K562 (cell line): ENCODE results near the gene TMTC3. TPM values are rescaled to one million over a fixed set of nuclear protein-coding genes. Genes with fewer than 3 reads are reported as not detected.

Experiments used
- ATAC-seq: fragments of 200-7000 bp; cut with Tn5 transposase; 3 replicates; pipeline ENCODE4 v1.9.1; 2020; ENCODE audit warnings: moderate library complexity
- BruUV-seq: library from RNA; stranded (reverse); fragments of 400-500 nt; replicated peaks from 2 replicates; lab custom pipeline; 2021; lab: Mats Ljungman, UMichigan
- CTCF ChIA-PET: fragments of 300-600 bp; formaldehyde crosslinking; extraction: SDS; loops from one replicate; lab custom pipeline; 2021; ENCODE audit warnings: low intra/inter-chr PET ratio; lab: Yijun Ruan, JAX
- POLR2A ChIA-PET: fragments of 300-600, 350-650 bp; sonication (Branson Sonifier 250); formaldehyde crosslinking; extraction: SDS; loops from one replicate; lab custom pipeline; 2021; ENCODE audit warnings: antibody characterized with exemption, inconsistent platforms; lab: Yijun Ruan, JAX
- DNase-seq, 4 experiments: peaks; one replicate each; pipeline versions ENCODE4 v3.0.0 to v3.0.0-alpha.2; 2011 to 2018; ENCODE audit warnings: low spot score in 3 of 4, mixed read lengths in 3 of 4; ENCODE audit errors: extremely low read depth in 1 of 4
- FAIRE-seq: peaks from 2 replicates; lab custom pipeline; 2011; peaks lifted over from hg19 to GRCh38; lab: Jason Lieb, UNC
- H2AFZ ChIP-seq: 2 replicates; pipeline ENCODE4 v1.6.0; 2011; ENCODE audit warnings: low read depth, low read length, control low read depth, inconsistent platforms
- H3K27ac ChIP-seq: fragments of 200-600 bp; 3 replicates; pipeline ENCODE4 v1.8.0; 2011; ENCODE audit warnings: low read depth, mild to moderate bottlenecking, control low read depth, inconsistent platforms, low read length, moderate library complexity, mixed read lengths; ENCODE audit errors: extremely low read depth
- H3K27me3 ChIP-seq, 2 experiments: fragments of 300-600 bp in 1 of 2; 2 replicates in 1 of 2; 3 replicates in 1 of 2; pipeline versions ENCODE4 v1.6.0 to v1.8.0; 2011; ENCODE audit warnings: inconsistent platforms in 2 of 2, low read length in 2 of 2, mild to moderate bottlenecking in 1 of 2, mixed read lengths in 1 of 2, moderate library complexity in 1 of 2; ENCODE audit not compliant: control insufficient read depth in 2 of 2, insufficient read depth in 2 of 2
- H3K36me3 ChIP-seq: fragments of 300-600 bp; 3 replicates; pipeline ENCODE4 v1.8.0; 2011; ENCODE audit warnings: mild to moderate bottlenecking, low read length, inconsistent platforms; ENCODE audit not compliant: control insufficient read depth, insufficient read depth
- H3K4me1 ChIP-seq, 2 experiments: fragments of 200-600 bp in 1 of 2; replicated peaks in 1 of 2; 2 replicates in 1 of 2; 3 replicates in 1 of 2; pipeline versions ENCODE4 v1.5.1 to v1.8.0; 2011; ENCODE audit warnings: inconsistent platforms in 2 of 2, low read length in 2 of 2, mild to moderate bottlenecking in 1 of 2, mixed read lengths in 1 of 2, moderate library complexity in 1 of 2; ENCODE audit not compliant: control insufficient read depth in 2 of 2, insufficient read depth in 2 of 2
- H3K4me2 ChIP-seq: 2 replicates; pipeline ENCODE4 v1.6.1; 2011; ENCODE audit warnings: low read length, control low read depth, inconsistent platforms, mixed read lengths; ENCODE audit not compliant: insufficient read depth
- H3K4me3 ChIP-seq: fragments of 200-600 bp; sonication (generic), shearing (Covaris generic); 2 replicates; pipeline ENCODE4 v1.5.1; 2016; ENCODE audit warnings: control low read depth, inconsistent platforms
- H3K79me2 ChIP-seq: fragments of 200-600 bp; 3 replicates; pipeline ENCODE4 v1.8.0; 2011; ENCODE audit warnings: low read length, inconsistent platforms; ENCODE audit not compliant: control insufficient read depth, insufficient read depth
- H3K9ac ChIP-seq, 2 experiments: 2 replicates each; pipeline versions ENCODE4 v1.6.0 to v1.6.1; 2011; ENCODE audit warnings: low read depth in 2 of 2, low read length in 2 of 2, control low read depth in 1 of 2, inconsistent platforms in 1 of 2, mild to moderate bottlenecking in 1 of 2, mixed read lengths in 1 of 2; ENCODE audit not compliant: insufficient read depth in 1 of 2
- H3K9me1 ChIP-seq: one replicate; pipeline ENCODE4 v1.6.0; 2011; ENCODE audit warnings: inconsistent platforms, mild to moderate bottlenecking, low read length, moderate library complexity; ENCODE audit not compliant: control insufficient read depth, insufficient read depth
- H3K9me3 ChIP-seq: replicated peaks from 2 replicates; pipeline ENCODE4 v1.5.1; 2011; ENCODE audit warnings: low read depth, low read length, inconsistent platforms; ENCODE audit not compliant: control insufficient read depth, insufficient read depth
- H4K20me1 ChIP-seq: replicated peaks from 2 replicates; pipeline ENCODE4 v1.6.1; 2011; ENCODE audit warnings: low read length, inconsistent platforms, mixed read lengths; ENCODE audit not compliant: control insufficient read depth, insufficient read depth
- ETV6 ChIP-seq, 3 experiments: fragments of 150-350 bp in 1 of 3; sonication (generic) in 1 of 3; formaldehyde crosslinking in 1 of 3; IDR thresholded peaks; 2 replicates each; pipeline versions ENCODE4 v1.6.1 to v1.8.0; 2014 to 2022; ENCODE audit warnings: borderline replicate concordance in 2 of 3, low read depth in 2 of 3, antibody characterized with exemption in 1 of 3, low read length in 1 of 3, mild to moderate bottlenecking in 1 of 3, missing genetic modification reagents in 1 of 3
- EZH2 ChIP-seq: IDR thresholded peaks from 2 replicates; pipeline ENCODE4 v1.6.1; 2012; ENCODE audit warnings: low read depth, mild to moderate bottlenecking, inconsistent platforms, low read length, borderline replicate concordance
- GABPA ChIP-seq: fragments of 200-800 bp; sonication (Bioruptor generic); conservative IDR thresholded peaks from 2 replicates; pipeline ENCODE4 v1.6.1; 2016; ENCODE audit warnings: low read depth, missing genetic modification characterization, missing compliant biosample characterization
- HMG20A ChIP-seq: fragments of 450-650 bp; formaldehyde crosslinking; conservative IDR thresholded peaks from 2 replicates; pipeline ENCODE4 v1.4.0; 2020; ENCODE audit warnings: mild to moderate bottlenecking, mixed read lengths
- MTA2 ChIP-seq: fragments of 450-650 bp; IDR thresholded peaks from 2 replicates; pipeline ENCODE4 v1.6.1; 2016; ENCODE audit warnings: low read depth
- ZNF217 ChIP-seq: sonication (generic); formaldehyde crosslinking; IDR thresholded peaks from 2 replicates; pipeline ENCODE4 v1.8.0; 2022; ENCODE audit warnings: mild to moderate bottlenecking, missing genetic modification reagents
- ZNF253 ChIP-seq: fragments of 250-450 bp; sonication (Bioruptor Pico); conservative IDR thresholded peaks from 2 replicates; pipeline ENCODE4 v1.6.1; 2021; ENCODE audit warnings: mild to moderate bottlenecking
- ZNF408 ChIP-seq: fragments of 250-450 bp; sonication (Bioruptor Pico); IDR thresholded peaks from 2 replicates; pipeline ENCODE4 v1.4.0; 2020; ENCODE audit warnings: low read depth, mild to moderate bottlenecking, moderate library complexity
- WGBS: fragments of 100-300 bp; shearing (Covaris generic); methylation state at CpG from one replicate; pipeline ENCODE4 v1.1.6; 2016; ENCODE audit warnings: low coverage, mixed read lengths; ENCODE audit not compliant: insufficient coverage; ENCODE audit errors: missing lambda C conversion rate; 5-methylcytosine and 5-hydroxymethylcytosine counted together
- in situ Hi-C: fragments of 300-500 bp; cut with MboI; formaldehyde crosslinking; loops from 4 replicates; pipeline ENCODE4 v1.15.0; 2018; ENCODE audit warnings: inconsistent platforms, mixed read lengths
- intact Hi-C: fragments of 100-400 bp; cut with micrococcal nuclease; formaldehyde crosslinking; loops from 2 replicates; pipeline ENCODE4 v1.14.2; 2022
- polyA plus RNA-seq, 8 experiments: library from polyadenylated mRNA; depleted of rRNA in 4 of 8; stranded (reverse) in 5 of 8; unstranded in 3 of 8; fragments of >200 nt; fragmentation: Nextera tagmentation in 2 of 8; fragmentation: Illumina TruSeq in 1 of 8; extraction: Ambion mirVana in 2 of 8; extraction: Trizol in 1 of 8; gene quantifications; 2 replicates each; pipeline versions ENCODE4 v1.2.1 to v1.2.3, GENCODE V29; 2011 to 2014; ENCODE audit warnings: inconsistent platforms in 1 of 8, missing spikeins in 1 of 8
- total RNA-seq, 7 experiments: library from RNA; depleted of rRNA in 6 of 7; stranded (reverse); fragments of >200 nt in 6 of 7; fragmentation: Illumina TruSeq in 2 of 7; extraction: Trizol in 2 of 7; gene quantifications; 2 replicates each; pipeline versions ENCODE4 v1.2.1 to v1.2.3, GENCODE V29; 2011 to 2021; ENCODE audit warnings: low replicate concordance in 1 of 7
- TF ChIP-seq, protein P1 (sequence below): fragments of 250-450 bp; sonication (Bioruptor Pico); IDR thresholded peaks from 2 replicates; pipeline ENCODE4 v1.8.0; 2021; ENCODE audit warnings: mild to moderate bottlenecking, moderate library complexity
- TF ChIP-seq, protein P2 (sequence below): fragments of 450-650 bp; IDR thresholded peaks from 2 replicates; pipeline ENCODE4 v1.6.1; 2016; ENCODE audit warnings: mild to moderate bottlenecking, moderate library complexity

The TMTC3 gene
- total and polyA plus RNA-seq, 9 of the 15 experiments (the other 6 are each of a cell fraction or from before 2014, with no cell fraction given): 1.9 to 9.8 (median 4.7) TPM

DNA sequence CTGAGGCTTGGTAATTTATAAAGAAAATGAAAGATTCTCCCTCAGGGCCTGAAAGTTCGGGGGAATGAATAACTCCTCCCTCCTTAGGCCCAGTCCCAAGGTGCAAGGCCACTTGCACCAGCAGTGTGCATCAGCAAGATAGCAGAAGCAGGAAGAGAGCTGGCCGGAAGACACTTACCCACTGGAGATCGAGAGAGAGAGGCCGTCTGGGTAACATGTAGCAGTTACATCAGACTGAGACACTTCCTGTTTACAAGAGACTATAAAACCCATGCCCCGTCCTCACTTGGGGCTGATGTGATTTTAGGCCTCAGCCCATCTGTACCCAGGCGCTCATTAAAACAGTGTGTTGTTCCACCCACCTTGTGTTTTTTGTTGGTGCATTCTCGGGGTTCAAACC, 85.2 kb downstream of the TMTC3 start:
- no TSS peak for BruUV-seq
- ATAC-seq (peak; percentile 68), FAIRE-seq (no peak), DNase-seq (peak in 1 of 4 experiments; percentile 20)
- H3K4me3 ChIP-seq: no peak overlapping the region
- no peak overlapping the region for H3K27ac ChIP-seq
- H3K79me2 ChIP-seq: no peaks in the 10 kb centered on the region
- H3K9me1 ChIP-seq: no peaks in the 10 kb centered on the region
- WGBS: 15% methylated on average over 6 of the region's 7 CpGs
- no peak overlapping the region for H3K9ac ChIP-seq
- no peaks in the 10 kb centered on the region for H3K4me1 ChIP-seq
- no peaks in the 10 kb centered on the region for H3K27me3 ChIP-seq
- intact Hi-C loops: no loop called here
- ChIA-PET CTCF (no interaction called here), POLR2A (no interaction called here)
- in situ Hi-C loops: no loop called here
- H3K4me2 ChIP-seq: 0 out of 2 replicates have a peak overlapping the region, but pooled peaks have one; percentile 12
- peak overlapping the region; percentile 74 for H2AFZ ChIP-seq
- no peaks in the 10 kb centered on the region for H4K20me1 ChIP-seq
- no peaks in the 10 kb centered on the region for H3K36me3 ChIP-seq
- H3K9me3 ChIP-seq: no peaks in the 10 kb centered on the region
- no peak for TF ChIP-seq ETV6 (IDR thresholded peaks at IDR 0.05; ENCODE audit: borderline replicate concordance in 1 of 2, low read depth in 2 of 2, low read length in 1 of 2)
- no peak for TF ChIP-seq ETV6 (CRISPR knock-in tag; IDR thresholded peaks at IDR 0.05; ENCODE audit: borderline replicate concordance)
- no peak for TF ChIP-seq MTA2
- TF ChIP-seq GABPA: peak; percentile 69
- TF ChIP-seq, protein P1, sequence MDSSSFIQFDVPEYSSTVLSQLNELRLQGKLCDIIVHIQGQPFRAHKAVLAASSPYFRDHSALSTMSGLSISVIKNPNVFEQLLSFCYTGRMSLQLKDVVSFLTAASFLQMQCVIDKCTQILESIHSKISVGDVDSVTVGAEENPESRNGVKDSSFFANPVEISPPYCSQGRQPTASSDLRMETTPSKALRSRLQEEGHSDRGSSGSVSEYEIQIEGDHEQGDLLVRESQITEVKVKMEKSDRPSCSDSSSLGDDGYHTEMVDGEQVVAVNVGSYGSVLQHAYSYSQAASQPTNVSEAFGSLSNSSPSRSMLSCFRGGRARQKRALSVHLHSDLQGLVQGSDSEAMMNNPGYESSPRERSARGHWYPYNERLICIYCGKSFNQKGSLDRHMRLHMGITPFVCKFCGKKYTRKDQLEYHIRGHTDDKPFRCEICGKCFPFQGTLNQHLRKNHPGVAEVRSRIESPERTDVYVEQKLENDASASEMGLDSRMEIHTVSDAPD (CRISPR knock-in tag): no peak
- no peak for TF ChIP-seq HMG20A (CRISPR knock-in tag)
- TF ChIP-seq ZNF408: no peak
- TF ChIP-seq ZNF253 (CRISPR knock-in tag): no peak
- TF ChIP-seq, protein P2, sequence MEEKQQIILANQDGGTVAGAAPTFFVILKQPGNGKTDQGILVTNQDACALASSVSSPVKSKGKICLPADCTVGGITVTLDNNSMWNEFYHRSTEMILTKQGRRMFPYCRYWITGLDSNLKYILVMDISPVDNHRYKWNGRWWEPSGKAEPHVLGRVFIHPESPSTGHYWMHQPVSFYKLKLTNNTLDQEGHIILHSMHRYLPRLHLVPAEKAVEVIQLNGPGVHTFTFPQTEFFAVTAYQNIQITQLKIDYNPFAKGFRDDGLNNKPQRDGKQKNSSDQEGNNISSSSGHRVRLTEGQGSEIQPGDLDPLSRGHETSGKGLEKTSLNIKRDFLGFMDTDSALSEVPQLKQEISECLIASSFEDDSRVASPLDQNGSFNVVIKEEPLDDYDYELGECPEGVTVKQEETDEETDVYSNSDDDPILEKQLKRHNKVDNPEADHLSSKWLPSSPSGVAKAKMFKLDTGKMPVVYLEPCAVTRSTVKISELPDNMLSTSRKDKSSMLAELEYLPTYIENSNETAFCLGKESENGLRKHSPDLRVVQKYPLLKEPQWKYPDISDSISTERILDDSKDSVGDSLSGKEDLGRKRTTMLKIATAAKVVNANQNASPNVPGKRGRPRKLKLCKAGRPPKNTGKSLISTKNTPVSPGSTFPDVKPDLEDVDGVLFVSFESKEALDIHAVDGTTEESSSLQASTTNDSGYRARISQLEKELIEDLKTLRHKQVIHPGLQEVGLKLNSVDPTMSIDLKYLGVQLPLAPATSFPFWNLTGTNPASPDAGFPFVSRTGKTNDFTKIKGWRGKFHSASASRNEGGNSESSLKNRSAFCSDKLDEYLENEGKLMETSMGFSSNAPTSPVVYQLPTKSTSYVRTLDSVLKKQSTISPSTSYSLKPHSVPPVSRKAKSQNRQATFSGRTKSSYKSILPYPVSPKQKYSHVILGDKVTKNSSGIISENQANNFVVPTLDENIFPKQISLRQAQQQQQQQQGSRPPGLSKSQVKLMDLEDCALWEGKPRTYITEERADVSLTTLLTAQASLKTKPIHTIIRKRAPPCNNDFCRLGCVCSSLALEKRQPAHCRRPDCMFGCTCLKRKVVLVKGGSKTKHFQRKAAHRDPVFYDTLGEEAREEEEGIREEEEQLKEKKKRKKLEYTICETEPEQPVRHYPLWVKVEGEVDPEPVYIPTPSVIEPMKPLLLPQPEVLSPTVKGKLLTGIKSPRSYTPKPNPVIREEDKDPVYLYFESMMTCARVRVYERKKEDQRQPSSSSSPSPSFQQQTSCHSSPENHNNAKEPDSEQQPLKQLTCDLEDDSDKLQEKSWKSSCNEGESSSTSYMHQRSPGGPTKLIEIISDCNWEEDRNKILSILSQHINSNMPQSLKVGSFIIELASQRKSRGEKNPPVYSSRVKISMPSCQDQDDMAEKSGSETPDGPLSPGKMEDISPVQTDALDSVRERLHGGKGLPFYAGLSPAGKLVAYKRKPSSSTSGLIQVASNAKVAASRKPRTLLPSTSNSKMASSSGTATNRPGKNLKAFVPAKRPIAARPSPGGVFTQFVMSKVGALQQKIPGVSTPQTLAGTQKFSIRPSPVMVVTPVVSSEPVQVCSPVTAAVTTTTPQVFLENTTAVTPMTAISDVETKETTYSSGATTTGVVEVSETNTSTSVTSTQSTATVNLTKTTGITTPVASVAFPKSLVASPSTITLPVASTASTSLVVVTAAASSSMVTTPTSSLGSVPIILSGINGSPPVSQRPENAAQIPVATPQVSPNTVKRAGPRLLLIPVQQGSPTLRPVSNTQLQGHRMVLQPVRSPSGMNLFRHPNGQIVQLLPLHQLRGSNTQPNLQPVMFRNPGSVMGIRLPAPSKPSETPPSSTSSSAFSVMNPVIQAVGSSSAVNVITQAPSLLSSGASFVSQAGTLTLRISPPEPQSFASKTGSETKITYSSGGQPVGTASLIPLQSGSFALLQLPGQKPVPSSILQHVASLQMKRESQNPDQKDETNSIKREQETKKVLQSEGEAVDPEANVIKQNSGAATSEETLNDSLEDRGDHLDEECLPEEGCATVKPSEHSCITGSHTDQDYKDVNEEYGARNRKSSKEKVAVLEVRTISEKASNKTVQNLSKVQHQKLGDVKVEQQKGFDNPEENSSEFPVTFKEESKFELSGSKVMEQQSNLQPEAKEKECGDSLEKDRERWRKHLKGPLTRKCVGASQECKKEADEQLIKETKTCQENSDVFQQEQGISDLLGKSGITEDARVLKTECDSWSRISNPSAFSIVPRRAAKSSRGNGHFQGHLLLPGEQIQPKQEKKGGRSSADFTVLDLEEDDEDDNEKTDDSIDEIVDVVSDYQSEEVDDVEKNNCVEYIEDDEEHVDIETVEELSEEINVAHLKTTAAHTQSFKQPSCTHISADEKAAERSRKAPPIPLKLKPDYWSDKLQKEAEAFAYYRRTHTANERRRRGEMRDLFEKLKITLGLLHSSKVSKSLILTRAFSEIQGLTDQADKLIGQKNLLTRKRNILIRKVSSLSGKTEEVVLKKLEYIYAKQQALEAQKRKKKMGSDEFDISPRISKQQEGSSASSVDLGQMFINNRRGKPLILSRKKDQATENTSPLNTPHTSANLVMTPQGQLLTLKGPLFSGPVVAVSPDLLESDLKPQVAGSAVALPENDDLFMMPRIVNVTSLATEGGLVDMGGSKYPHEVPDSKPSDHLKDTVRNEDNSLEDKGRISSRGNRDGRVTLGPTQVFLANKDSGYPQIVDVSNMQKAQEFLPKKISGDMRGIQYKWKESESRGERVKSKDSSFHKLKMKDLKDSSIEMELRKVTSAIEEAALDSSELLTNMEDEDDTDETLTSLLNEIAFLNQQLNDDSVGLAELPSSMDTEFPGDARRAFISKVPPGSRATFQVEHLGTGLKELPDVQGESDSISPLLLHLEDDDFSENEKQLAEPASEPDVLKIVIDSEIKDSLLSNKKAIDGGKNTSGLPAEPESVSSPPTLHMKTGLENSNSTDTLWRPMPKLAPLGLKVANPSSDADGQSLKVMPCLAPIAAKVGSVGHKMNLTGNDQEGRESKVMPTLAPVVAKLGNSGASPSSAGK: no peak
- no peak for TF ChIP-seq EZH2
- TF ChIP-seq ZNF217 (CRISPR knock-in tag): no peak
